C4-2B (cell line): ENCODE data around the gene DOCK9.

Experiments
- H3K27ac ChIP-seq: fragments of 450-650 bp; 2 replicates; pipeline ENCODE4 v1.5.1; 2017
- CTCF ChIP-seq: fragments of 450-650 bp; conservative IDR thresholded peaks from 2 replicates; pipeline ENCODE4 v1.5.1; 2017; ENCODE audit warnings: mild to moderate bottlenecking
- ZFX ChIP-seq: fragments of 450-650 bp; IDR thresholded peaks from 2 replicates; pipeline ENCODE4 v1.6.1; 2017

DOCK9 gene

GRCh38 chr13:99014522-99014921 is 36.7 kb upstream of the DOCK9 start:
- no peak for TF ChIP-seq ZFX
- no peak for TF ChIP-seq CTCF
- no peak overlapping the region for H3K27ac ChIP-seq

GRCh38 chr13:99013951-99014350 is 36.1 kb upstream of the DOCK9 start:
- no peak for TF ChIP-seq ZFX
- TF ChIP-seq CTCF = no peak
- no peak overlapping the region for H3K27ac ChIP-seq

- TF ChIP-seq ZFX (no peak), CTCF (no peak)
- H3K27ac ChIP-seq = no peak overlapping the region
Observed at GRCh38 chr13:99012539-99012938, 34.7 kb upstream of the DOCK9 start.

- TF ChIP-seq ZFX (no peak), CTCF (no peak)
- H3K27ac ChIP-seq = no peak overlapping the region
Observed at GRCh38 chr13:99009987-99010551, 32.2 kb upstream of the DOCK9 start.

- no peak overlapping the region for H3K27ac ChIP-seq
- TF ChIP-seq CTCF (no peak), ZFX (no peak)
Observed at GRCh38 chr13:99008577-99008976, 30.7 kb upstream of the DOCK9 start.

GRCh38 chr13:99007414-99007986 is 29.6 kb upstream of the DOCK9 start:
- H3K27ac ChIP-seq = no peak overlapping the region
- TF ChIP-seq CTCF (no peak), ZFX (no peak)

GRCh38 chr13:99005609-99006008 is 27.7 kb upstream of the DOCK9 start:
- TF ChIP-seq ZFX (no peak), CTCF (no peak)
- H3K27ac ChIP-seq = no peak overlapping the region
